Activated CD8-positive, alpha-beta memory T cell treated with anti-CD3 and anti-CD28 coated beads, Interleukin-2, amount 10 ng/mL, durations not matched to agents 7 days and 5 days (primary cell): ENCODE results near the gene NR1H2. TPM values are rescaled to one million over a fixed set of nuclear protein-coding genes. Genes with fewer than 3 reads are reported as not detected.
"Not testable (repeated sequence)": the region's sequence is repeated elsewhere in the genome, so short reads cannot be mapped to it uniquely, and the experiment has no call there.

Experiments used
- ATAC-seq: fragments of 150-1000 bp; cut with Tn5 transposase; one replicate; pipeline ENCODE4 v1.10.0; 2021; ENCODE audit warnings: moderate library complexity
- CTCF ChIA-PET: fragments of 350-600 bp; sonication (Branson Sonifier 250); formaldehyde crosslinking; loops from one replicate; lab custom pipeline; 2021; ENCODE audit warnings: antibody characterized with exemption; lab: Charles Lee
- DNase-seq: peaks from one replicate; pipeline ENCODE4 v3.0.0-alpha.2; 2020
- H3K27ac Mint-ChIP-seq: one replicate; pipeline ENCODE4 v1.8.0; 2021; ENCODE audit warnings: mild to moderate bottlenecking, mixed read lengths
- H3K27me3 Mint-ChIP-seq: one replicate; pipeline ENCODE4 v1.8.0; 2021; ENCODE audit warnings: mixed read lengths
- H3K36me3 Mint-ChIP-seq: one replicate; pipeline ENCODE4 v1.8.0; 2021; ENCODE audit warnings: mild to moderate bottlenecking, mixed read lengths
- H3K4me1 Mint-ChIP-seq: one replicate; pipeline ENCODE4 v1.8.0; 2021; ENCODE audit warnings: mixed read lengths
- H3K4me3 Mint-ChIP-seq: one replicate; pipeline ENCODE4 v1.8.0; 2021; ENCODE audit warnings: mild to moderate bottlenecking, moderate library complexity, mixed read lengths
- H3K9me3 Mint-ChIP-seq: one replicate; pipeline ENCODE4 v1.8.0; 2022; ENCODE audit warnings: low read depth, mixed read lengths
- total RNA-seq, 2 experiments: library from RNA; stranded (reverse); gene quantifications; one replicate each; pipeline ENCODE4 v1.2.3, GENCODE V29; 2021

The NR1H2 gene
- 10 to 100 TPM; 62.2 to 69.8 TPM for total RNA-seq

DNA sequence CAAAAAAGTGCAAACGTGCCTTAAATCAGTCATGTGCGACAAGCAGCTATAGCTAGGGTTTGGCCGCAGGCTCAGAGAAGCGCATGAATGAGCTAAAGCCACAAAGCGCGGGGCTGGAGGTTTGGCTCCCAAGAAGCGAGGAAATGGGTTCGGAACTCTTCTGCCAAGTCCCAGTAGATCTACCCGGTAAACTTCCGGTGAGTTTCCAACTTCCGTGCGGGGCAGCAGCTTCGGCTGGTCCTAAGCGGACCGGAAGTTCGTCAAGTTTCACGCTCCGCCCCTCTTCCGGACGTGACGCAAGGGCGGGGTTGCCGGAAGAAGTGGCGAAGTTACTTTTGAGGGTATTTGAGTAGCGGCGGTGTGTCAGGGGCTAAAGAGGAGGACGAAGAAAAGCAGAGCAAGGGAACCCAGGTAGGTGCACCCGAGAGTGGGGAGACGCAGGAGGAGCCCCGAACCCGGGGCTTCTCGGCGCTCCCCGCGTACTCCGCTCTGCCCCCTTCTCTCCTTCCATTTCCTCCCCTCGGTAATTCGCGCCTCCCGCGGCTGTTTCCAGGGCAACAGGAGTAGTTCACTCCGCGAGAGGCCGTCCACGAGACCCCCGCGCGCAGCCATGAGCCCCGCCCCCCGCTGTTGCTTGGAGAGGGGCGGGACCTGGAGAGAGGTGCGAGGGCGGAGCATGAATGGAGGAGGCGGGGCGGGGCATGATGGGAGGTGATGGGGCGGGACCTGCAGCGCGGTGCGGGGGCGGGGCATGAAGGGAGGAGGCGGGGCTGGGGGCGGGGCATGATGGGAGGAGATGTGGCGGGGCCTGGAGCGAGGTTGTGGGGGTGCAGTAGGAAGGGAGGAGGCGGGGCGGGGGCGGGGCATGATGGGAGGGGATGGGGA lies at the start of gene NR1H2:
Gene NR1H2, plus strand, starts transcription at position 292 of the 885 bp plus-strand sequence. CDS start 1,149 bp downstream, outside the sequence.
- ATAC-seq, result peak; percentile 93
- H3K36me3 Mint-ChIP-seq, result peaks cover 28% of the 10 kb centered on the region
- H3K27ac Mint-ChIP-seq, result peak within 1 kb of the TSS; percentile 99
- H3K4me1 Mint-ChIP-seq, result peaks cover 20% of the 10 kb centered on the region
- no peaks in the 10 kb centered on the region for H3K9me3 Mint-ChIP-seq
- CTCF ChIA-PET, result interaction anchor here (0.8 to 1.9 kb wide), 9 partner anchors 9 to 180 kb away, joined by 3 to 16 read pairs (median 4); partner anchors contain the start of gene NAPSA
- DNase-seq, result peak; percentile 97
- peak within 1 kb of the TSS; percentile 95 for H3K4me3 Mint-ChIP-seq
- no peaks in the 10 kb centered on the region for H3K27me3 Mint-ChIP-seq

DNA sequence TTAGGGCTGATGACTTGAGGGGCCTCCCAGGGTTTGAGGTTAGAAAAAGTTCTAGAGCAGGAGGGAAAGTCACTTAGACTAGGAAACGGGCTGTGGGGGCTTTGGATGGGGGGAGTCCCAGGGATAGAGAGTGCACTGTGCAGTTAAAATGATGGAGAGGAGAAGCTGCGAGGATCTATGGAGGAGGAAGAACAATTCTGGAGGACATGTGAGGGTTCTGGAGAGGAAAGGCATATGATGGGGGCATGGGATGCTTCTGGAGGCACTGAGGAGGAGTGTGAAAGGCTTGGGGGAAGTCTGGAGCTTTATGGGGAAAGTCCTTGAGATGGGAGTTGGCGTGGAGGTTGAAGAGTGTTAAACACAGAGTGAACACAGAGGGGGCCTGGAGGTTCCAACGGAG lies 49.2 kb upstream of the NR1H2 start:
- Mint-ChIP-seq H3K9me3 (no peaks in the 10 kb centered on the region), H3K27me3 (peaks cover 45% of the 10 kb centered on the region), H3K27ac (no peak overlapping the region), H3K4me3 (peak overlapping the region; percentile 10), H3K4me1 (peaks cover 40% of the 10 kb centered on the region), H3K36me3 (peaks cover 8% of the 10 kb centered on the region)
- ATAC-seq, result no peak
- CTCF ChIA-PET, result interaction anchor here (1.0 to 1.8 kb wide), 2 partner anchors 42 to 75 kb away, joined by 3 to 4 read pairs; no protein-coding TSS in a partner anchor
- no peak for DNase-seq

DNA sequence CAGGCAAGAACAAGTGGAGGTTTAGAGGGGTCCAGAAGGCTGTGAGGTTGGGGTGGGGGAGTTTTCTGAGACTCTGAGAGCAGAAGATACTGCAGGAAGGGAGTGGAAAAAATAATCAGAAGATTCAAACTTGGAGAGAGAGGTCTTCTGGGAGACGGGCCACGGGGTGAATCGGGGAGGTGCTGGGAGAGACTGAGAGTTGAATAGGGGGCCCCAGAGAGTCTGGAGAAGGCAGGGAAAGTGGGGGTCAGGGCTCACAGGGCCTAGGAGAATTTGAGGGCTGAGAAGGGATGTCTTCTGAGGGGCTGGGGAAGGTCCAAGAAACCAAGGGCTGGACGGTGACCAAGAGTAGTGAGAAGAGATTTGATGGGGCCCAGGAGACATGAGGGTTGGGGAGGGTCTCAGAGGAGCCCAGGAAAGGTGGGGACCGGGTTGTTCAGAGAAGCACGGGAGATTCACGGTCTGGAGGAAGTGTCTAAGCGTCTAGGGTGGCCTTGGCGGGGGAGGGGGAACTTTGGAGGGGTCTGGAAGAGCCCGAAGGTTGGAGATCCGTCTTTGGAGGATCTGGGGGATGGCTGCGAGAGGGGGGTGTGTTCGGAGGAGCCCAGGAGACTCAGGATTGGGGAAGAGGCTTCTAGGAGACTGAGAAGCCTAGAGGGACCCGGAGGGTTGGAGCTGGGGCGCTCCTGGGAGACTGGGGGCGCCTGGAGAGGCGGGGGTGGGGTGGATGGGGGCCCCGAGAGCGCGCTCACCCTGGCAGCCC lies 48.6 kb upstream of the NR1H2 start:
- DNase-seq (no peak), ATAC-seq (no peak)
- peaks cover 8% of the 10 kb centered on the region for H3K36me3 Mint-ChIP-seq
- peak overlapping the region; percentile 35 for H3K4me3 Mint-ChIP-seq
- no peak overlapping the region for H3K27ac Mint-ChIP-seq
- no peaks in the 10 kb centered on the region for H3K9me3 Mint-ChIP-seq
- peaks cover 47% of the 10 kb centered on the region for H3K4me1 Mint-ChIP-seq
- H3K27me3 Mint-ChIP-seq, result peaks cover 51% of the 10 kb centered on the region
- CTCF ChIA-PET, result interaction anchor here (1.0 to 1.4 kb wide), 3 partner anchors 8 to 183 kb away, joined by 3 read pairs; partner anchors contain the start of gene JOSD2

DNA sequence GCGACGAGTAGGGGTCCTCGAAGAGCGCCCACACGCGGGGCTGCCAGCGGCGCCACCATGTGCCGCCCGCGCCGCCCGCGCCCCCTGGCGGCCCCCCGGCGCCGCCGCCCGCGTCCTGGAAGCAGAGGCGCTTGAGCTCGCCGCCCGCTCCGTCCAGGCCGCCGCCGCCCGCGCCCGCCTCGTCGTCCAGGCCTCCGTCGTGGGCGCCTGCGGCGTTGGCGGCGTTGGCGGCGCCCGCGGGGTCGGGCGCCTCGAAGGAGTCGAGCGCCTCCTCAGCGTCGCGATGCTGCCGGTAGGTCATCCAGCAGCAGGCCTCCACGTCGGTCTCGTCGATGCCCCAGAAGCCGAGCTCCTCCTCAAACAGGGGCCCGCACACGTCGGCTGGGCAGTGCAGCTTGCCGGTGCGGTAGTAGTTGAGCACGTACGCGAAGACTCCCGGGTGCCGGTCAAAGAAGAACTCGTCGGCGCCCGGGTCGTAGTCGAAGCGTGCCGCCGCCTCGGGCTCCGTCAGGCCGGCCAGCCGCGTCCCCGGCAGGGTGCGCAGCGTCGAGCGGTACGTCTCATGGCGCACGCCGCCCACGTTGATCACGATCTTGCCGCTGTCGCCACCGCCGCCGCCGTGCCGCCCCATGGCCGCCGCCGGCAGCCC lies 47.9 kb upstream of the NR1H2 start:
- Mint-ChIP-seq H3K36me3 (peaks cover 8% of the 10 kb centered on the region), H3K4me1 (peaks cover 50% of the 10 kb centered on the region), H3K27ac (no peak overlapping the region), H3K4me3 (no peak overlapping the region), H3K9me3 (no peaks in the 10 kb centered on the region), H3K27me3 (peaks cover 53% of the 10 kb centered on the region)
- ATAC-seq (no peak), DNase-seq (no peak)
- CTCF ChIA-PET, result interaction anchor here (1.1 to 1.4 kb wide), 4 partner anchors 9 to 182 kb away, joined by 3 read pairs; partner anchors contain the start of gene JOSD2

DNA sequence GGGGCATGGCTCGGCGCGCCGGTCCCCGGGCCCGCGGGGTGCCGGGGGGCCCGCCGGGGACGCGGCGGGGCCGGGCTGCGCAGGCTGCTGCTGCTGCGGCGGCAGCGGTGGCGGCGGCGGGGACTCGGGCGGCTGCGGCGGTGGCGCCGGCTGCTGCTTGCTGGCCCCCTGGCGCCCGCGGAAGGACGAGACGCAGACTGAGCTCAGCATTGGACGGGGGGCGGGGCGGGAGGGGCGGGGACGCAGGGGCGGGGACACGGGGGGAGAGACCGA lies 47.4 kb upstream of the NR1H2 start:
- Mint-ChIP-seq H3K4me3 (no peak overlapping the region), H3K4me1 (peaks cover 55% of the 10 kb centered on the region), H3K9me3 (no peaks in the 10 kb centered on the region), H3K27me3 (peaks cover 53% of the 10 kb centered on the region), H3K27ac (no peak overlapping the region), H3K36me3 (peaks cover 8% of the 10 kb centered on the region)
- CTCF ChIA-PET, result interaction anchor here (0.8 to 1.4 kb wide), 8 partner anchors 9 to 182 kb away, joined by 3 to 8 read pairs (median 3); partner anchors contain the start of gene JOSD2
- ATAC-seq (no peak), DNase-seq (no peak)

DNA sequence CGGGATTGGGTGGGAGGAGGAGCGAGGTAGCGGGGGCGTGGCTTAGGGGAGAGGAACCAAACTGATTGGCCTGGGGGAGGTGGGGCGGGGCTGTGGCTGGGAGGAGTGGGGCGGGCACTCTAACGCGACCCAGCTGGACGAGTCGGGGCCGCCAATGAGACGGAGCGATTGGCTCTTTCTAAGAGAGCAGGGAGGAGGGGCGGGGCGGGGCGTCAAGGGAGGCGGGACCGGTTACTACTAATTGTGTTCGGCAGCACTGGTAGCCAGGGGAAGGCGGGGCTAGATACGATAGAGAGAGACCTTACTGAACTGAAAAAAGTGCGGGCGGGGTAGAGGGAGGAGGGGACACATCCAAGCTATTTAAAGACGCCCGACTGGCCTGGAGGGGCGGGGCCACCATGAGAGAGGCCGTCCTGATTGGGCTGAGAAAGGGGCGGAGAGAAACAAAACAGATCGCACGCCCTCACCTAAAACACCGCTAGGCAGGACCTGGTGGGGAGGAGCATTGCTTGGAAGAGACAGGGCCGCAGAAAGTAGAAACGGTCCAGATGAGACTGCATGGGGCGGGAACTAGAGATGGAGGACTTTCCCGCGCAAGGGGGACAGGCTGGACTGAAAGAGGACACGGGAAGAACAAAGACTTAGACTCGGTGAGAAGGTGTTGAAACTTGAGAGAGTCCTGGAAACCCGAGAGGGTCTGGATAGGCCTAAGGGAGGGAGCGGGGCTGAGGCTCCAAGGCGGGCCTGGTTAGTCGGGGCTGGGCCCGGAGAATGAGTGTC lies 46.9 kb upstream of the NR1H2 start, which contains the start of gene KCNC3:
Gene KCNC3, minus strand, starts transcription at position 232 of the 780 bp plus-strand sequence. CDS start 295 bp downstream, outside the sequence.
- Mint-ChIP-seq H3K36me3 (peaks cover 10% of the 10 kb centered on the region), H3K27ac (peak within 1 kb of the TSS; percentile 88), H3K4me1 (peaks cover 60% of the 10 kb centered on the region), H3K27me3 (peaks cover 53% of the 10 kb centered on the region), H3K4me3 (peak within 1 kb of the TSS; percentile 79), H3K9me3 (no peaks in the 10 kb centered on the region)
- ATAC-seq, result peak; percentile 61
- peak; percentile 98 for DNase-seq
- CTCF ChIA-PET, result interaction anchor here (0.8 to 1.4 kb wide), 7 partner anchors 8 to 132 kb away, joined by 3 to 8 read pairs (median 3); no protein-coding TSS in a partner anchor

DNA sequence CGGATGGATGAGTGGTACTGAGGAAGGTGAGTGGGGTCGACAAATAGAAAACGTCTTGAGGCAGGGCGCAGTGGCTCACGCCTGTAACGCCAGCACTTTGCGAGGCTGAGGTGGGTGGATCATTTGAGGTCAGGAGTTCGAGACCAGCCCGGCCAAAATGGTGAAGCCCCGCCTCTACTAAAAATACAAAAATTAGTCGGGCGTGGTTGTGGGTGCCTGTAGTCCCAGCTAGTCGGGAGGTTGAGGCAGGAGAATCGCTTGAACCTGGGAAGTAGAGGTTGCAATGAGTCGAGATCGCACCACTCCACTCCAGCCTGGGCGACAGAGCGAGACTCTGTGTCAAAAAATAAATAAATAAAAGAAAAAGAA lies 46.3 kb upstream of the NR1H2 start:
- Mint-ChIP-seq H3K4me1 (peaks cover 64% of the 10 kb centered on the region), H3K27ac (peak overlapping the region; percentile 88), H3K27me3 (peaks cover 50% of the 10 kb centered on the region), H3K4me3 (peak overlapping the region; percentile 79)
- H3K36me3 Mint-ChIP-seq, DNase-seq, H3K9me3 Mint-ChIP-seq, ATAC-seq: not testable (repeated sequence)
- CTCF ChIA-PET, result interaction anchor here (1.0 to 1.3 kb wide), 2 partner anchors 17 to 28 kb away, joined by 3 to 8 read pairs; no protein-coding TSS in a partner anchor

DNA sequence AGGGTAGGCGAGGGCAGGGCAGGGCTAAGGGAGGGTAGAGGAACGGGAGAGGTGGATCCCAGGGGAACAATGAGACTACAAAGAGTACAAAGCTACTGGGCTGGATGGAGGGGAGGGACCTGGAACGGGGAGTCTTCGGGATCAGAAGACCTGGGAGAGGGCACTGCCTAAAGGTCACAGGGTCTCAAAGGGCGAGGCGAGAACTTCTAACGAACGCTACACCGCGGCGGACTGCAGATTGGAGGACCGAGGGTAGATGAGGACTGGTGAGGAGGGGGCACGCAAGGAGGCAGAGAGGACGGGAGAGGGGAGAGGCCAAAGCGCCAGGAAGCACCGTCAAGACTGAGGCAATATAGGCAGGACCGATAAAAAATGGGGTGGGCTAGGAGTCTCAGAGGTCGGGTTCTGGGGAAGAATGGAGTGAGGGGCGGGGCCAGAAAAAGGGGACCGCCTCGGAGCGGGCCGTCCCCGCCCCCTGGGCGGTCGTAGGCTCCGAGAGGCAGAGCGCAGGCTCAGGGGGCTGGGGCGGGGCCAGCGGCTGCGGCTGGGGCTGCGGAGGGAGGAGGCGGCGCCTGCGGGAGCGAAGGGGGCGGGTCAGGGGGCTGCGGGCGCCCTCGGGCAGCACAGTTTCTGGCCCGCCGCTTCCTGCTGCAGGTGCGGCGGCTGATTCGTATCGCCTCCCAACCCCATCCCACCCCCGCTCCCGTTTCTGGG lies 45.7 kb upstream of the NR1H2 start:
- Mint-ChIP-seq H3K27me3 (peaks cover 50% of the 10 kb centered on the region), H3K27ac (peak overlapping the region; percentile 73), H3K4me1 (peaks cover 70% of the 10 kb centered on the region)

DNA sequence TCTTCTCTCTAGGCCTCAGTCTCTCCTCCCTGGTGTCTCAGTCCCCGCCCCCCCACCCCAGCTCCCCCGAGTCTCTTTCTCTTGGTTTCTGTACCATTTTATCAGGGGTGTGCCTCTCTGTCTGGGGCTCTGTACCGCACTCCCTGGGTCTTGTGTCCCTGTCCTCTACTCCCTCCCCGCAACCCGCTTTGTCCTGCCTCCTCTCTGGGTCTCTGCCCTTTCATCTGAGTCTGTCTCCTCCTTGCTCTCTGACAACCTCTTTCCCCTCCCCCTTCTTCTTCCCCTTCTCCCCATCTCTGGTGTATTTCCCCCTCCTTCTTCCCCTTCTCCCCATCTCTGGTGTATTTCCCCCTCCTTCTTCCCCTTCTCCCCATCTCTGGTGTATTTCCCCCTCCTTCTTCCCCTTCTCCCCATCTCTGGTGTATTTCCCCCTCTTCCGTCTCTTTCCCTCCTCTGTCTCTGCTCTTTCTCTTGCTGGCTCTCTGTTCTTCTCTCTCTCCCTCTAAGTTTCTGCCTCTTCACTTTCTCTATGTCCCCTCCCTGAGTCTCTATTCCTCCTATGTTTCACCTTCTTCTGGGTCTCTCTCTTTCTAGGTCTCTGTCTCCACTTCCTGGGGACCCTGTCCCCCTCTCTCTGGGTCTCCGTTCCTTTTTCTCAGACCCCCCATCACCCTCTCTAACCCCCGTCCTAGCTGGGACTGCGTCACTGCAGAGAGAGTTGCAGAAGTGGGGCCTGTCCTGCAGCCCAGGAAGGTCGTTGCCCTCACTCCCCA lies 44.9 kb upstream of the NR1H2 start:
- H3K4me3 Mint-ChIP-seq, result peak overlapping the region; percentile 81
- CTCF ChIA-PET, result interaction anchor here (3.2 kb wide), 1 partner anchor 26 kb away, joined by 17 read pairs; no protein-coding TSS in a partner anchor

More for the DNA sequence above, 45.7 kb upstream of the NR1H2 start:
- CTCF ChIA-PET, result no interaction called here
- ATAC-seq (peak; percentile 54), DNase-seq (peak; percentile 92)
- peaks cover 10% of the 10 kb centered on the region for H3K36me3 Mint-ChIP-seq
- no peaks in the 10 kb centered on the region for H3K9me3 Mint-ChIP-seq
- H3K4me3 Mint-ChIP-seq, result peak overlapping the region; percentile 81

DNA sequence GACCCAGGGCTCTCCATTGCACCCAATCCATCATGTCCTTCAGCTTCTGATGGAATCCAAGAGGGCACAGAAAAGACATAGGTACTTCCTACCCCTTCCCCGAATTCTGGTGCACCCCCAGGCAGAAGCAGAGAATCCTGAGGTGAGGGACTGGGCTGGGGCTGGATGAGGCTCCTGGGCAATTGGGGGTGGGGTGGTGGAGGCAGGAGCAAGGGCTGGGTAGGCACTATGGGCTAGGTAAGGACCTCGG lies 44.3 kb upstream of the NR1H2 start:
- ATAC-seq, result no peak
- peaks cover 45% of the 10 kb centered on the region for H3K27me3 Mint-ChIP-seq
- no peak for DNase-seq
- peaks cover 10% of the 10 kb centered on the region for H3K36me3 Mint-ChIP-seq
- no peak overlapping the region for H3K27ac Mint-ChIP-seq
- CTCF ChIA-PET, result interaction anchor here (3.2 kb wide), 1 partner anchor 26 kb away, joined by 17 read pairs; no protein-coding TSS in a partner anchor
- no peaks in the 10 kb centered on the region for H3K9me3 Mint-ChIP-seq
- H3K4me3 Mint-ChIP-seq, result peak overlapping the region; percentile 81
- peaks cover 66% of the 10 kb centered on the region for H3K4me1 Mint-ChIP-seq

More for the DNA sequence above, 44.9 kb upstream of the NR1H2 start:
- peaks cover 69% of the 10 kb centered on the region for H3K4me1 Mint-ChIP-seq
- H3K27ac Mint-ChIP-seq, result peak overlapping the region; percentile 80
- H3K36me3 Mint-ChIP-seq, result peaks cover 10% of the 10 kb centered on the region
- DNase-seq (no peak), ATAC-seq (no peak)
- H3K27me3 Mint-ChIP-seq, result peaks cover 50% of the 10 kb centered on the region
- no peaks in the 10 kb centered on the region for H3K9me3 Mint-ChIP-seq
